ENCODE measurements around the gene KRT37. TPM values are rescaled to one million over a fixed set of nuclear protein-coding genes. Genes with fewer than 3 reads are reported as not detected.

Gene KRT37
- total and polyA plus RNA-seq, 9 of the 15 experiments (the other 6 are each of a cell fraction or from before 2014, with no cell fraction given), result not detected

- TF ChIP-seq REST (IDR thresholded peaks at IDR 0.05; ENCODE audit: borderline replicate concordance), result no peak
- no peak for TF ChIP-seq REST (CRISPR knock-in tag; IDR thresholded peaks at IDR 0.05; ENCODE audit: low read depth)
- no peak for TF ChIP-seq ZNF318 (IDR thresholded peaks at IDR 0.05; ENCODE audit: borderline replicate concordance in 1 of 2, low read depth in 1 of 2)
- TF ChIP-seq ELF2 (CRISPR knock-in tag; IDR thresholded peaks at IDR 0.05), result no peak
- no peak for TF ChIP-seq NFE2L1 (tag; IDR thresholded peaks at IDR 0.05; ENCODE audit: borderline replicate concordance, low read depth)
- TF ChIP-seq ZNF184 (CRISPR knock-in tag; IDR thresholded peaks at IDR 0.05), result no peak
- no peak for TF ChIP-seq STAT6 (CRISPR knock-in tag; IDR thresholded peaks at IDR 0.05)
Observed at GRCh38 chr17:41437254-41437653, 12.9 kb upstream of the KRT37 start (continued).

Data from K562 (cell line).